BE2C (cell line): ENCODE measurements around the gene TRPM2.
"Not testable (repeated sequence)": the region's sequence is repeated elsewhere in the genome, so short reads cannot be mapped to it uniquely, and the experiment has no call there.

ENCODE experiments used
- DNase-seq: peaks from one replicate; pipeline ENCODE4 v3.0.0-alpha.2; 2020
- H3K27me3 ChIP-seq: fragments of 250-450 bp; sonication (Bioruptor Pico); 2 replicates; pipeline ENCODE4 v1.5.1; 2020; ENCODE audit warnings: mild to moderate bottlenecking
- H3K36me3 ChIP-seq: fragments of 250-450 bp; sonication (Bioruptor Pico); 2 replicates; pipeline ENCODE4 v1.5.1; 2020; ENCODE audit warnings: mild to moderate bottlenecking
- H3K4me1 ChIP-seq: fragments of 250-450 bp; sonication (Bioruptor Pico); 2 replicates; pipeline ENCODE4 v1.5.1; 2020
- H3K4me3 ChIP-seq: 2 replicates; pipeline ENCODE4 v1.5.1; 2011; ENCODE audit warnings: low read depth, low read length
- H3K9me3 ChIP-seq: fragments of 250-450 bp; sonication (Bioruptor Pico); 2 replicates; pipeline ENCODE4 v1.5.1; 2020
- CTCF ChIP-seq: IDR thresholded peaks from 2 replicates; pipeline ENCODE4 v1.5.1; 2012; ENCODE audit warnings: mild to moderate bottlenecking, low read depth, low read length

Gene TRPM2

GRCh38 chr21:44334329-44335030 is 18.9 kb upstream of the TRPM2 start:
- Histone ChIP-seq H3K4me1 (peaks cover 7% of the 10 kb centered on the region), H3K27me3 (no peaks in the 10 kb centered on the region), H3K36me3 (no peaks in the 10 kb centered on the region), H3K9me3 (no peaks in the 10 kb centered on the region), H3K4me3 (no peak overlapping the region)
- no peak for DNase-seq
- TF ChIP-seq CTCF, result no peak

- no peak overlapping the region for H3K4me3 ChIP-seq
- TF ChIP-seq CTCF, result no peak
- H3K27me3 ChIP-seq, result no peaks in the 10 kb centered on the region
- H3K36me3 ChIP-seq, result no peaks in the 10 kb centered on the region
- H3K9me3 ChIP-seq, result no peaks in the 10 kb centered on the region
- no peak for DNase-seq
- peaks cover 5% of the 10 kb centered on the region for H3K4me1 ChIP-seq
Observed at GRCh38 chr21:44335266-44336059, 18.0 kb upstream of the TRPM2 start.

- no peaks in the 10 kb centered on the region for H3K27me3 ChIP-seq
- H3K4me3 ChIP-seq, result no peak overlapping the region
- DNase-seq, result no peak
- H3K36me3 ChIP-seq, result no peaks in the 10 kb centered on the region
- H3K4me1 ChIP-seq, result peaks cover 5% of the 10 kb centered on the region
- TF ChIP-seq CTCF, result no peak
- no peaks in the 10 kb centered on the region for H3K9me3 ChIP-seq
Observed at GRCh38 chr21:44337449-44337848, 16.0 kb upstream of the TRPM2 start.

GRCh38 chr21:44337941-44338895 is 15.2 kb upstream of the TRPM2 start:
- Histone ChIP-seq H3K36me3 (no peaks in the 10 kb centered on the region), H3K4me3 (peak overlapping the region; percentile 55), H3K4me1 (peaks cover 5% of the 10 kb centered on the region), H3K9me3 (no peaks in the 10 kb centered on the region), H3K27me3 (no peaks in the 10 kb centered on the region)
- TF ChIP-seq CTCF, result peak; percentile 56
- peak; percentile 69 for DNase-seq

GRCh38 chr21:44338971-44339910 is 14.2 kb upstream of the TRPM2 start, which contains the start of gene CFAP410:
Gene CFAP410 (minus strand): TSS chr21:44339390. CDS start chr21:44339194, 196 bp downstream.
- Histone ChIP-seq H3K4me1 (peaks cover 5% of the 10 kb centered on the region), H3K36me3 (no peaks in the 10 kb centered on the region), H3K9me3 (no peaks in the 10 kb centered on the region), H3K4me3 (peak within 1 kb of the TSS; percentile 94), H3K27me3 (no peaks in the 10 kb centered on the region)
- no peak for TF ChIP-seq CTCF
- DNase-seq, result peak; percentile 97

- H3K4me1 ChIP-seq, H3K36me3 ChIP-seq, H3K4me3 ChIP-seq, H3K9me3 ChIP-seq, DNase-seq, H3K27me3 ChIP-seq: not testable (repeated sequence)
Observed at GRCh38 chr21:44341726-44342458, 11.5 kb upstream of the TRPM2 start.

- H3K4me1 ChIP-seq, H3K27me3 ChIP-seq, H3K9me3 ChIP-seq, H3K4me3 ChIP-seq, H3K36me3 ChIP-seq, DNase-seq: not testable (repeated sequence)
Observed at GRCh38 chr21:44342981-44343380, 10.4 kb upstream of the TRPM2 start.
